NCI-H446 treated with DMSO at 0.1 percent for 48 hours (cell line): ENCODE results near the gene STAB1.

Experiments used
- DNase-seq: peaks from one replicate; lab custom pipeline; 2025; lab: John Stamatoyannopoulos, UW

Gene STAB1

GRCh38 chr3:52483577-52484381 lies 11.4 kb upstream of the STAB1 start:
- no peak for DNase-seq

- DNase-seq = no peak
These were observed 10.3 kb upstream of the STAB1 start for GRCh38 chr3:52484680-52485461.

- no peak for DNase-seq
These were observed 7.9 kb upstream of the STAB1 start for GRCh38 chr3:52487050-52487787.

GRCh38 chr3:52487788-52488691 lies 7.1 kb upstream of the STAB1 start:
- DNase-seq = no peak

GRCh38 chr3:52488746-52489145 lies 6.4 kb upstream of the STAB1 start:
- no peak for DNase-seq

GRCh38 chr3:52489453-52489852 lies 5.7 kb upstream of the STAB1 start:
- no peak for DNase-seq

- no peak for DNase-seq
These were observed 4.9 kb upstream of the STAB1 start for GRCh38 chr3:52490035-52490938.

GRCh38 chr3:52490939-52491526 lies 4.1 kb upstream of the STAB1 start:
- DNase-seq = no peak

- no peak for DNase-seq
These were observed 3.1 kb upstream of the STAB1 start for GRCh38 chr3:52492059-52492458.

GRCh38 chr3:52493232-52494017 lies 1.7 kb upstream of the STAB1 start:
- DNase-seq = no peak

GRCh38 chr3:52494445-52494844 lies 693 bp upstream of the STAB1 start:
- DNase-seq = no peak

- DNase-seq = no peak
These were observed 852 bp downstream of the STAB1 start for GRCh38 chr3:52495777-52496602.

- no peak for DNase-seq
These were observed 3.3 kb downstream of the STAB1 start for GRCh38 chr3:52498137-52499054.

GRCh38 chr3:52501046-52501445 lies 5.9 kb downstream of the STAB1 start:
- DNase-seq = no peak

GRCh38 chr3:52502001-52502400 lies 6.9 kb downstream of the STAB1 start:
- no peak for DNase-seq

- DNase-seq = no peak
These were observed 7.7 kb downstream of the STAB1 start for GRCh38 chr3:52502808-52503350.
